K562 (cell line): Measurements from ENCODE around the gene TMEM117. TPM values are rescaled to one million over a fixed set of nuclear protein-coding genes. Genes with fewer than 3 reads are reported as not detected.

Experiments used
- ATAC-seq: fragments of 200-7000 bp; cut with Tn5 transposase; 3 replicates; pipeline ENCODE4 v1.9.1; 2020; ENCODE audit warnings: moderate library complexity
- BruUV-seq: library from RNA; stranded (reverse); fragments of 400-500 nt; replicated peaks from 2 replicates; lab custom pipeline; 2021; lab: Mats Ljungman, UMichigan
- CTCF ChIA-PET: fragments of 300-600 bp; formaldehyde crosslinking; extraction: SDS; loops from one replicate; lab custom pipeline; 2021; ENCODE audit warnings: low intra/inter-chr PET ratio; lab: Yijun Ruan, JAX
- POLR2A ChIA-PET: fragments of 300-600, 350-650 bp; sonication (Branson Sonifier 250); formaldehyde crosslinking; extraction: SDS; loops from one replicate; lab custom pipeline; 2021; ENCODE audit warnings: antibody characterized with exemption, inconsistent platforms; lab: Yijun Ruan, JAX
- DNase-seq, 4 experiments: peaks; one replicate each; pipeline versions ENCODE4 v3.0.0 to v3.0.0-alpha.2; 2011 to 2018; ENCODE audit warnings: low spot score in 3 of 4, mixed read lengths in 3 of 4; ENCODE audit errors: extremely low read depth in 1 of 4
- FAIRE-seq: peaks from 2 replicates; lab custom pipeline; 2011; peaks lifted over from hg19 to GRCh38; lab: Jason Lieb, UNC
- H2AFZ ChIP-seq: 2 replicates; pipeline ENCODE4 v1.6.0; 2011; ENCODE audit warnings: low read depth, low read length, control low read depth, inconsistent platforms
- H3K27ac ChIP-seq: fragments of 200-600 bp; 3 replicates; pipeline ENCODE4 v1.8.0; 2011; ENCODE audit warnings: low read depth, mild to moderate bottlenecking, control low read depth, inconsistent platforms, low read length, moderate library complexity, mixed read lengths; ENCODE audit errors: extremely low read depth
- H3K27me3 ChIP-seq, 2 experiments: fragments of 300-600 bp in 1 of 2; 2 replicates in 1 of 2; 3 replicates in 1 of 2; pipeline versions ENCODE4 v1.6.0 to v1.8.0; 2011; ENCODE audit warnings: inconsistent platforms in 2 of 2, low read length in 2 of 2, mild to moderate bottlenecking in 1 of 2, mixed read lengths in 1 of 2, moderate library complexity in 1 of 2; ENCODE audit not compliant: control insufficient read depth in 2 of 2, insufficient read depth in 2 of 2
- H3K36me3 ChIP-seq: fragments of 300-600 bp; 3 replicates; pipeline ENCODE4 v1.8.0; 2011; ENCODE audit warnings: mild to moderate bottlenecking, low read length, inconsistent platforms; ENCODE audit not compliant: control insufficient read depth, insufficient read depth
- H3K4me1 ChIP-seq, 2 experiments: fragments of 200-600 bp in 1 of 2; replicated peaks in 1 of 2; 2 replicates in 1 of 2; 3 replicates in 1 of 2; pipeline versions ENCODE4 v1.5.1 to v1.8.0; 2011; ENCODE audit warnings: inconsistent platforms in 2 of 2, low read length in 2 of 2, mild to moderate bottlenecking in 1 of 2, mixed read lengths in 1 of 2, moderate library complexity in 1 of 2; ENCODE audit not compliant: control insufficient read depth in 2 of 2, insufficient read depth in 2 of 2
- H3K4me2 ChIP-seq: 2 replicates; pipeline ENCODE4 v1.6.1; 2011; ENCODE audit warnings: low read length, control low read depth, inconsistent platforms, mixed read lengths; ENCODE audit not compliant: insufficient read depth
- H3K4me3 ChIP-seq: fragments of 200-600 bp; sonication (generic), shearing (Covaris generic); 2 replicates; pipeline ENCODE4 v1.5.1; 2016; ENCODE audit warnings: control low read depth, inconsistent platforms
- H3K79me2 ChIP-seq: fragments of 200-600 bp; 3 replicates; pipeline ENCODE4 v1.8.0; 2011; ENCODE audit warnings: low read length, inconsistent platforms; ENCODE audit not compliant: control insufficient read depth, insufficient read depth
- H3K9ac ChIP-seq, 2 experiments: 2 replicates each; pipeline versions ENCODE4 v1.6.0 to v1.6.1; 2011; ENCODE audit warnings: low read depth in 2 of 2, low read length in 2 of 2, control low read depth in 1 of 2, inconsistent platforms in 1 of 2, mild to moderate bottlenecking in 1 of 2, mixed read lengths in 1 of 2; ENCODE audit not compliant: insufficient read depth in 1 of 2
- H3K9me1 ChIP-seq: one replicate; pipeline ENCODE4 v1.6.0; 2011; ENCODE audit warnings: inconsistent platforms, mild to moderate bottlenecking, low read length, moderate library complexity; ENCODE audit not compliant: control insufficient read depth, insufficient read depth
- H3K9me3 ChIP-seq: replicated peaks from 2 replicates; pipeline ENCODE4 v1.5.1; 2011; ENCODE audit warnings: low read depth, low read length, inconsistent platforms; ENCODE audit not compliant: control insufficient read depth, insufficient read depth
- H4K20me1 ChIP-seq: replicated peaks from 2 replicates; pipeline ENCODE4 v1.6.1; 2011; ENCODE audit warnings: low read length, inconsistent platforms, mixed read lengths; ENCODE audit not compliant: control insufficient read depth, insufficient read depth
- ARNT ChIP-seq, 2 experiments: fragments of 450-650 bp; IDR thresholded peaks; 2 replicates each; pipeline ENCODE4 v1.6.1; 2016; ENCODE audit warnings: mild to moderate bottlenecking in 1 of 2
- GTF2A2 ChIP-seq: IDR thresholded peaks from 2 replicates; pipeline ENCODE4 v1.6.1; 2016; ENCODE audit warnings: mild to moderate bottlenecking, missing genetic modification characterization, missing compliant biosample characterization
- JUND ChIP-seq, 2 experiments: IDR thresholded peaks; 2 replicates in 1 of 2; 3 replicates in 1 of 2; pipeline ENCODE4 v1.6.1; 2011; ENCODE audit warnings: borderline replicate concordance in 2 of 2, low read depth in 2 of 2, low read length in 2 of 2, improper control_type of control experiment in 1 of 2, missing biosample characterization in 1 of 2, missing genetic modification characterization in 1 of 2, missing genetic modification reagents in 1 of 2
- KDM5B ChIP-seq: fragments of 200-600 bp; sonication (generic); IDR thresholded peaks from 2 replicates; pipeline ENCODE4 v1.6.1; 2012; ENCODE audit warnings: low read depth, mild to moderate bottlenecking, moderate library complexity, low read length, control low read depth, inconsistent platforms; ENCODE audit not compliant: insufficient replicate concordance
- KLF10 ChIP-seq: fragments of 250-450 bp; sonication (Bioruptor Pico); IDR thresholded peaks from 2 replicates; pipeline ENCODE4 v1.6.1; 2021; ENCODE audit warnings: matching md5 sums
- PHB ChIP-seq: fragments of 250-450 bp; sonication (Bioruptor Pico); IDR thresholded peaks from 2 replicates; pipeline ENCODE4 v1.5.0; 2021
- PHF20 ChIP-seq: fragments of 450-650 bp; IDR thresholded peaks from 2 replicates; pipeline ENCODE4 v1.6.1; 2018; ENCODE audit not compliant: partially characterized antibody
- PRMT5 ChIP-seq: sonication (generic); formaldehyde crosslinking; IDR thresholded peaks from 2 replicates; pipeline ENCODE4 v1.5.0; 2020; ENCODE audit warnings: missing genetic modification reagents
- RERE ChIP-seq: sonication (generic); formaldehyde crosslinking; IDR thresholded peaks from 2 replicates; pipeline ENCODE4 v1.8.0; 2023; ENCODE audit warnings: missing genetic modification reagents, mild to moderate bottlenecking, borderline replicate concordance
- SMARCB1 ChIP-seq: IDR thresholded peaks from 2 replicates; pipeline ENCODE4 v1.6.1; 2011; ENCODE audit warnings: improper control_type of control experiment, low read depth; ENCODE audit not compliant: insufficient read length
- SUPT5H ChIP-seq: fragments of 450-650 bp; IDR thresholded peaks from 2 replicates; pipeline ENCODE4 v1.6.1; 2016
- TCF7 ChIP-seq: sonication (generic); IDR thresholded peaks from 2 replicates; pipeline ENCODE4 v1.6.1; 2016; ENCODE audit warnings: antibody characterized with exemption, borderline replicate concordance
- TCF7L2 ChIP-seq: fragments of 150-350 bp; IDR thresholded peaks from 2 replicates; pipeline ENCODE4 v1.6.1; 2016; ENCODE audit warnings: low read depth, mild to moderate bottlenecking, low read length, moderate library complexity
- ZBED1 ChIP-seq: IDR thresholded peaks from 2 replicates; pipeline ENCODE4 v1.6.1; 2014
- ZBTB12 ChIP-seq: fragments of 250-450 bp; sonication (Bioruptor Pico); IDR thresholded peaks from 2 replicates; pipeline ENCODE4 v1.4.0; 2020
- ZBTB26 ChIP-seq: fragments of 450-650 bp; formaldehyde crosslinking; IDR thresholded peaks from 2 replicates; pipeline ENCODE4 v1.4.0; 2022; ENCODE audit warnings: missing genetic modification characterization
- ZKSCAN1 ChIP-seq: fragments of 150-350 bp; IDR thresholded peaks from 2 replicates; pipeline ENCODE4 v1.6.1; 2016; ENCODE audit warnings: low read depth, low read length
- in situ Hi-C: fragments of 300-500 bp; cut with MboI; formaldehyde crosslinking; loops from 4 replicates; pipeline ENCODE4 v1.15.0; 2018; ENCODE audit warnings: inconsistent platforms, mixed read lengths
- intact Hi-C: fragments of 100-400 bp; cut with micrococcal nuclease; formaldehyde crosslinking; loops from 2 replicates; pipeline ENCODE4 v1.14.2; 2022
- polyA plus RNA-seq, 8 experiments: library from polyadenylated mRNA; depleted of rRNA in 4 of 8; stranded (reverse) in 5 of 8; unstranded in 3 of 8; fragments of >200 nt; fragmentation: Nextera tagmentation in 2 of 8; fragmentation: Illumina TruSeq in 1 of 8; extraction: Ambion mirVana in 2 of 8; extraction: Trizol in 1 of 8; gene quantifications; 2 replicates each; pipeline versions ENCODE4 v1.2.1 to v1.2.3, GENCODE V29; 2011 to 2014; ENCODE audit warnings: inconsistent platforms in 1 of 8, missing spikeins in 1 of 8
- total RNA-seq, 7 experiments: library from RNA; depleted of rRNA in 6 of 7; stranded (reverse); fragments of >200 nt in 6 of 7; fragmentation: Illumina TruSeq in 2 of 7; extraction: Trizol in 2 of 7; gene quantifications; 2 replicates each; pipeline versions ENCODE4 v1.2.1 to v1.2.3, GENCODE V29; 2011 to 2021; ENCODE audit warnings: low replicate concordance in 1 of 7

The TMEM117 gene
- total and polyA plus RNA-seq, 9 of the 15 experiments (the other 6 are each of a cell fraction or from before 2014, with no cell fraction given) = 0.31 to 2.8 (median 1.0) TPM

- no peak for FAIRE-seq
- H4K20me1 ChIP-seq = no peaks in the 10 kb centered on the region
- no peaks in the 10 kb centered on the region for H3K36me3 ChIP-seq
- CTCF ChIA-PET = no interaction called here
- no peak for ATAC-seq
- no peaks in the 10 kb centered on the region for H3K4me1 ChIP-seq
- no peak overlapping the region for H2AFZ ChIP-seq
- no peaks in the 10 kb centered on the region for H3K79me2 ChIP-seq
- no TSS peak for BruUV-seq
- no peak for DNase-seq
- in situ Hi-C loops = no loop called here
- no peak overlapping the region for H3K9ac ChIP-seq
- H3K4me2 ChIP-seq = no peak overlapping the region
- TF ChIP-seq ARNT (IDR thresholded peaks at IDR 0.05) (no peak), TCF7L2 (no peak), SMARCB1 (no peak), ZKSCAN1 (no peak), GTF2A2 (tag) (no peak), ZBTB26 (CRISPR knock-in tag) (no peak), SUPT5H (no peak), JUND (IDR thresholded peaks at IDR 0.05; ENCODE audit: borderline replicate concordance, low read depth, low read length) (no peak), JUND (tag; IDR thresholded peaks at IDR 0.05; ENCODE audit: borderline replicate concordance, low read depth, low read length) (no peak), KDM5B (no peak), PHF20 (no peak), PHB (no peak), KLF10 (CRISPR knock-in tag) (no peak), RERE (CRISPR knock-in tag) (no peak), PRMT5 (CRISPR knock-in tag) (no peak), ZBTB12 (CRISPR knock-in tag) (no peak), ZBED1 (no peak), TCF7 (no peak)
- H3K9me3 ChIP-seq = no peaks in the 10 kb centered on the region
- intact Hi-C loops = no loop called here
- no peaks in the 10 kb centered on the region for H3K9me1 ChIP-seq
- H3K27ac ChIP-seq = no peak overlapping the region
- no peak overlapping the region for H3K4me3 ChIP-seq
- H3K27me3 ChIP-seq = no peaks in the 10 kb centered on the region
- POLR2A ChIA-PET = interaction anchor here (0.6 kb wide), 1 partner anchor 157 kb away, joined by 3 read pairs; no protein-coding TSS in a partner anchor
Observed at GRCh38 chr12:44159216-44159615, 323.3 kb downstream of the TMEM117 start.
